Measurements from ENCODE around the gene PARVA.

PARVA gene

DNA sequence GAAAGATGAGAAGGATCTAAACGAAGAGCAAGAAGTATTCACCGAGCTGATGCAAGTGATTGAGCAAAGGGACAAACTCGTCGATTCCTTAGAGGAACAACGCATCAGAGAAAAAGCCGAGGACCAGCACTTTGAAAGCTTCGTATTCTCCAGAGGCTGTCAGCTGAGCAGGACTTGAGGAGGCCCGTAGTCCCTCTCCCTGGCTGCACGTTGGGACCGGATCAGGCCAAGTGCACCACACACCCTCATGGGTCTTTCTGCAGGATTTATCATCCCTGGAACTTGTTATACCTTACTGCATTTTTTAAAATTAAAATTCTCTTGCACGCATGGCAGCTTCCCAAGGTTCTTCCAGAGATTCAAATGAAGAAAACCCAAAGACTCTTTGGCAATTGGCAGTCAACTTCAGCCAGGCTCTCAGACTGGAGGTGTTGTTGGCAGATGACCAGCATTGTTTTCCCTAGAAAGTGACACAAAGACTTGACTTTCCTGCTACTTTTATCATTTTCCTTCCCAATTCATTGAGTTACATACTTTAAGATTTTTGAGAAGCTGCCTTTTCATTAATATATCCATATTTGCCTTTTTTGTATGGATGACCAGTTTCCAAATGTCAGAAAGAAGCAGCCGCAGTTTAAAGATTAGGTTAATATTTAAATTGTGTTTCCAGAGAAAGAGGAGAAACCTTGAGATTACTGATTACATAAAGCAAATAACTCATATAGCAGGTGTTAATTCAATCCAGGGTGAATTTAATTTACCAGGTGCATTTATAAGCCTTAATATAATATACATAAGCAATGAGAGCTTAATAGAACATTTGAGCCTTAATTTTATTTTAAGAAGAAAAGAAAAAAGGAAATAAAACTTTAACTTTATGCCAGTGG is 18.8 kb upstream of the PARVA start:
- TF ChIP-seq ZNF565 (CRISPR knock-in tag; conservative IDR thresholded peaks at IDR 0.05; ENCODE audit: low read depth) (no peak), PPARA (CRISPR knock-in tag; IDR thresholded peaks at IDR 0.05; ENCODE audit: borderline replicate concordance) (no peak), SNAI2 (CRISPR knock-in tag; IDR thresholded peaks at IDR 0.05) (no peak), GLIS3 (CRISPR knock-in tag; IDR thresholded peaks at IDR 0.05) (no peak), BACH2 (CRISPR knock-in tag; IDR thresholded peaks at IDR 0.05; ENCODE audit: borderline replicate concordance) (no peak), TOX (CRISPR knock-in tag; IDR thresholded peaks at IDR 0.05; ENCODE audit: borderline replicate concordance) (no peak), ZNF8 (CRISPR knock-in tag; IDR thresholded peaks at IDR 0.05) (no peak), ARNTL (CRISPR knock-in tag; IDR thresholded peaks at IDR 0.05; ENCODE audit: borderline replicate concordance, low read depth) (no peak), ISL1 (CRISPR knock-in tag; IDR thresholded peaks at IDR 0.05) (no peak), CSDC2 (CRISPR knock-in tag; IDR thresholded peaks at IDR 0.05) (no peak), ESRRG (CRISPR knock-in tag; IDR thresholded peaks at IDR 0.05) (no peak), RARB (CRISPR knock-in tag; IDR thresholded peaks at IDR 0.05) (no peak), ZFP30 (CRISPR knock-in tag; IDR thresholded peaks at IDR 0.05) (no peak)
- TF ChIP-seq, protein P1, sequence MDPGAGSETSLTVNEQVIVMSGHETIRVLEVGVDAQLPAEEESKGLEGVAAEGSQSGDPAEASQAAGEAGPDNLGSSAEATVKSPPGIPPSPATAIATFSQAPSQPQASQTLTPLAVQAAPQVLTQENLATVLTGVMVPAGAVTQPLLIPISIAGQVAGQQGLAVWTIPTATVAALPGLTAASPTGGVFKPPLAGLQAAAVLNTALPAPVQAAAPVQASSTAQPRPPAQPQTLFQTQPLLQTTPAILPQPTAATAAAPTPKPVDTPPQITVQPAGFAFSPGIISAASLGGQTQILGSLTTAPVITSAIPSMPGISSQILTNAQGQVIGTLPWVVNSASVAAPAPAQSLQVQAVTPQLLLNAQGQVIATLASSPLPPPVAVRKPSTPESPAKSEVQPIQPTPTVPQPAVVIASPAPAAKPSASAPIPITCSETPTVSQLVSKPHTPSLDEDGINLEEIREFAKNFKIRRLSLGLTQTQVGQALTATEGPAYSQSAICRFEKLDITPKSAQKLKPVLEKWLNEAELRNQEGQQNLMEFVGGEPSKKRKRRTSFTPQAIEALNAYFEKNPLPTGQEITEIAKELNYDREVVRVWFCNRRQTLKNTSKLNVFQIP (CRISPR knock-in tag; IDR thresholded peaks at IDR 0.05; ENCODE audit: borderline replicate concordance, low read depth) = no peak
- TF ChIP-seq, protein P2, sequence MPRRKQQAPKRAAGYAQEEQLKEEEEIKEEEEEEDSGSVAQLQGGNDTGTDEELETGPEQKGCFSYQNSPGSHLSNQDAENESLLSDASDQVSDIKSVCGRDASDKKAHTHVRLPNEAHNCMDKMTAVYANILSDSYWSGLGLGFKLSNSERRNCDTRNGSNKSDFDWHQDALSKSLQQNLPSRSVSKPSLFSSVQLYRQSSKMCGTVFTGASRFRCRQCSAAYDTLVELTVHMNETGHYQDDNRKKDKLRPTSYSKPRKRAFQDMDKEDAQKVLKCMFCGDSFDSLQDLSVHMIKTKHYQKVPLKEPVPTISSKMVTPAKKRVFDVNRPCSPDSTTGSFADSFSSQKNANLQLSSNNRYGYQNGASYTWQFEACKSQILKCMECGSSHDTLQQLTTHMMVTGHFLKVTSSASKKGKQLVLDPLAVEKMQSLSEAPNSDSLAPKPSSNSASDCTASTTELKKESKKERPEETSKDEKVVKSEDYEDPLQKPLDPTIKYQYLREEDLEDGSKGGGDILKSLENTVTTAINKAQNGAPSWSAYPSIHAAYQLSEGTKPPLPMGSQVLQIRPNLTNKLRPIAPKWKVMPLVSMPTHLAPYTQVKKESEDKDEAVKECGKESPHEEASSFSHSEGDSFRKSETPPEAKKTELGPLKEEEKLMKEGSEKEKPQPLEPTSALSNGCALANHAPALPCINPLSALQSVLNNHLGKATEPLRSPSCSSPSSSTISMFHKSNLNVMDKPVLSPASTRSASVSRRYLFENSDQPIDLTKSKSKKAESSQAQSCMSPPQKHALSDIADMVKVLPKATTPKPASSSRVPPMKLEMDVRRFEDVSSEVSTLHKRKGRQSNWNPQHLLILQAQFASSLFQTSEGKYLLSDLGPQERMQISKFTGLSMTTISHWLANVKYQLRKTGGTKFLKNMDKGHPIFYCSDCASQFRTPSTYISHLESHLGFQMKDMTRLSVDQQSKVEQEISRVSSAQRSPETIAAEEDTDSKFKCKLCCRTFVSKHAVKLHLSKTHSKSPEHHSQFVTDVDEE (CRISPR knock-in tag; IDR thresholded peaks at IDR 0.05) = no peak
- TF ChIP-seq, protein P3, sequence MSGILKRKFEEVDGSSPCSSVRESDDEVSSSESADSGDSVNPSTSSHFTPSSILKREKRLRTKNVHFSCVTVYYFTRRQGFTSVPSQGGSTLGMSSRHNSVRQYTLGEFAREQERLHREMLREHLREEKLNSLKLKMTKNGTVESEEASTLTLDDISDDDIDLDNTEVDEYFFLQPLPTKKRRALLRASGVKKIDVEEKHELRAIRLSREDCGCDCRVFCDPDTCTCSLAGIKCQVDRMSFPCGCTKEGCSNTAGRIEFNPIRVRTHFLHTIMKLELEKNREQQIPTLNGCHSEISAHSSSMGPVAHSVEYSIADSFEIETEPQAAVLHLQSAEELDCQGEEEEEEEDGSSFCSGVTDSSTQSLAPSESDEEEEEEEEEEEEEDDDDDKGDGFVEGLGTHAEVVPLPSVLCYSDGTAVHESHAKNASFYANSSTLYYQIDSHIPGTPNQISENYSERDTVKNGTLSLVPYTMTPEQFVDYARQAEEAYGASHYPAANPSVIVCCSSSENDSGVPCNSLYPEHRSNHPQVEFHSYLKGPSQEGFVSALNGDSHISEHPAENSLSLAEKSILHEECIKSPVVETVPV (CRISPR knock-in tag; IDR thresholded peaks at IDR 0.05) = no peak
- no peak for ATAC-seq

DNA sequence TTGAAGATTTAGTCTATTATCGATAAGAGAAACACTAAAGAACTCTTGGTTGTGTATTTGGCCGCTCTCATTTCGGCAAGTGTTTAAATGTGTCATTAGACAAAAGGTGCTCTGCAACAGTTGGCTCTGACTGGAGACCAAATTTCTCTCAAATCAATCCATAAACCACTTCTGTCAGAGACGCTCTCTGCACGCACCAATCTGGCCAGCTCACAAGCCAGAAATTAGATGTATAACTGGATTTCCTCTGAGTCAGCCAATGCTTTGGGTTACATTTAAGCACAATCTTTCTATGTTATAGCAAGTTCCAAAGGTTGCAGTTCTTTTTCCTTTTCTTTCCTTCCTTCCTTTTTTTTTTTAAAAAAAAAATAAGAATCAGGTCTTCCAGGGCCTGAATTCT is 17.6 kb upstream of the PARVA start:
- ATAC-seq = peak; percentile 87
- no peak for TF ChIP-seq ISL1 (CRISPR knock-in tag; IDR thresholded peaks at IDR 0.05)
- TF ChIP-seq RARB (CRISPR knock-in tag; IDR thresholded peaks at IDR 0.05) = no peak
- TF ChIP-seq, protein P4, sequence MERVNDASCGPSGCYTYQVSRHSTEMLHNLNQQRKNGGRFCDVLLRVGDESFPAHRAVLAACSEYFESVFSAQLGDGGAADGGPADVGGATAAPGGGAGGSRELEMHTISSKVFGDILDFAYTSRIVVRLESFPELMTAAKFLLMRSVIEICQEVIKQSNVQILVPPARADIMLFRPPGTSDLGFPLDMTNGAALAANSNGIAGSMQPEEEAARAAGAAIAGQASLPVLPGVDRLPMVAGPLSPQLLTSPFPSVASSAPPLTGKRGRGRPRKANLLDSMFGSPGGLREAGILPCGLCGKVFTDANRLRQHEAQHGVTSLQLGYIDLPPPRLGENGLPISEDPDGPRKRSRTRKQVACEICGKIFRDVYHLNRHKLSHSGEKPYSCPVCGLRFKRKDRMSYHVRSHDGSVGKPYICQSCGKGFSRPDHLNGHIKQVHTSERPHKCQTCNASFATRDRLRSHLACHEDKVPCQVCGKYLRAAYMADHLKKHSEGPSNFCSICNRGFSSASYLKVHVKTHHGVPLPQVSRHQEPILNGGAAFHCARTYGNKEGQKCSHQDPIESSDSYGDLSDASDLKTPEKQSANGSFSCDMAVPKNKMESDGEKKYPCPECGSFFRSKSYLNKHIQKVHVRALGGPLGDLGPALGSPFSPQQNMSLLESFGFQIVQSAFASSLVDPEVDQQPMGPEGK (CRISPR knock-in tag; IDR thresholded peaks at IDR 0.05; ENCODE audit: borderline replicate concordance) = no peak
- TF ChIP-seq, protein P5, sequence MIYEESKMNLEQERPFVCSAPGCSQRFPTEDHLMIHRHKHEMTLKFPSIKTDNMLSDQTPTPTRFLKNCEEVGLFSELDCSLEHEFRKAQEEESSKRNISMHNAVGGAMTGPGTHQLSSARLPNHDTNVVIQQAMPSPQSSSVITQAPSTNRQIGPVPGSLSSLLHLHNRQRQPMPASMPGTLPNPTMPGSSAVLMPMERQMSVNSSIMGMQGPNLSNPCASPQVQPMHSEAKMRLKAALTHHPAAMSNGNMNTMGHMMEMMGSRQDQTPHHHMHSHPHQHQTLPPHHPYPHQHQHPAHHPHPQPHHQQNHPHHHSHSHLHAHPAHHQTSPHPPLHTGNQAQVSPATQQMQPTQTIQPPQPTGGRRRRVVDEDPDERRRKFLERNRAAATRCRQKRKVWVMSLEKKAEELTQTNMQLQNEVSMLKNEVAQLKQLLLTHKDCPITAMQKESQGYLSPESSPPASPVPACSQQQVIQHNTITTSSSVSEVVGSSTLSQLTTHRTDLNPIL (CRISPR knock-in tag; IDR thresholded peaks at IDR 0.05; ENCODE audit: low read depth) = no peak
- no peak for TF ChIP-seq ESRRG (CRISPR knock-in tag; IDR thresholded peaks at IDR 0.05)
- TF ChIP-seq PPARA (CRISPR knock-in tag; IDR thresholded peaks at IDR 0.05; ENCODE audit: borderline replicate concordance) = no peak
- TF ChIP-seq TOX (CRISPR knock-in tag; IDR thresholded peaks at IDR 0.05; ENCODE audit: borderline replicate concordance) = no peak
- TF ChIP-seq, protein P2 (CRISPR knock-in tag; IDR thresholded peaks at IDR 0.05) = no peak
- no peak for TF ChIP-seq SNAI2 (CRISPR knock-in tag; IDR thresholded peaks at IDR 0.05)
- TF ChIP-seq ZFP3 (CRISPR knock-in tag; IDR thresholded peaks at IDR 0.05) = no peak
- no peak for TF ChIP-seq BACH2 (CRISPR knock-in tag; IDR thresholded peaks at IDR 0.05; ENCODE audit: borderline replicate concordance)
- no peak for TF ChIP-seq TCF4 (CRISPR knock-in tag; IDR thresholded peaks at IDR 0.05; ENCODE audit: borderline replicate concordance)
- TF ChIP-seq ZC3H10 (CRISPR knock-in tag; IDR thresholded peaks at IDR 0.05) = no peak
- TF ChIP-seq, protein P3 (CRISPR knock-in tag; IDR thresholded peaks at IDR 0.05) = no peak
- no peak for TF ChIP-seq ZNF8 (CRISPR knock-in tag; IDR thresholded peaks at IDR 0.05)
